ENCODE measurements around the gene ZDBF2.

ZDBF2 gene

GRCh38 chr2:206245265-206245672, 29.2 kb upstream of the ZDBF2 start:
- no peaks in the 10 kb centered on the region for H3K9me3 ChIP-seq
- H3K4me1 ChIP-seq (ENCODE audit: control insufficient read depth in 1 of 2, insufficient read depth in 1 of 2, low read depth in 1 of 2, low read length in 1 of 2): no peaks in the 10 kb centered on the region
- no peak for TF ChIP-seq CTCF (IDR thresholded peaks at IDR 0.05)
- peaks cover 63% of the 10 kb centered on the region for H3K27me3 ChIP-seq
- H3K36me3 ChIP-seq: no peaks in the 10 kb centered on the region
- H3K27ac ChIP-seq: no peak overlapping the region
- H3K4me3 ChIP-seq (ENCODE audit: low read depth in 1 of 2, low read length in 1 of 2): no peak overlapping the region

GRCh38 chr2:206250041-206250897, 24.2 kb upstream of the ZDBF2 start:
- no peak for TF ChIP-seq CTCF (IDR thresholded peaks at IDR 0.05)
- peak overlapping the region in 1 of 2 experiments; percentile 17 for H3K4me3 ChIP-seq (ENCODE audit: low read depth in 1 of 2, low read length in 1 of 2)
- peaks cover 0 to 2% of the 10 kb centered on the region in 2 experiments for H3K4me1 ChIP-seq (ENCODE audit: control insufficient read depth in 1 of 2, insufficient read depth in 1 of 2, low read depth in 1 of 2, low read length in 1 of 2)

GRCh38 chr2:206253125-206253776, 21.2 kb upstream of the ZDBF2 start:
- Histone ChIP-seq H3K27me3 (peaks cover 96% of the 10 kb centered on the region), H3K4me1 (ENCODE audit: control insufficient read depth in 1 of 2, insufficient read depth in 1 of 2, low read depth in 1 of 2, low read length in 1 of 2) (peaks cover 0 to 2% of the 10 kb centered on the region in 2 experiments), H3K36me3 (no peaks in the 10 kb centered on the region), H3K4me3 (ENCODE audit: low read depth in 1 of 2, low read length in 1 of 2) (no peak overlapping the region), H3K27ac (no peak overlapping the region), H3K9me3 (no peaks in the 10 kb centered on the region)
- no peak for TF ChIP-seq CTCF (IDR thresholded peaks at IDR 0.05)

More at GRCh38 chr2:206250041-206250897, 24.2 kb upstream of the ZDBF2 start:
- Histone ChIP-seq H3K36me3 (no peaks in the 10 kb centered on the region), H3K27ac (no peak overlapping the region), H3K27me3 (peaks cover 88% of the 10 kb centered on the region), H3K9me3 (no peaks in the 10 kb centered on the region)

GRCh38 chr2:206253777-206254166, 20.7 kb upstream of the ZDBF2 start:
- H3K9me3 ChIP-seq: no peaks in the 10 kb centered on the region
- H3K4me1 ChIP-seq (ENCODE audit: control insufficient read depth in 1 of 2, insufficient read depth in 1 of 2, low read depth in 1 of 2, low read length in 1 of 2): peaks cover 0 to 2% of the 10 kb centered on the region in 2 experiments
- no peak overlapping the region for H3K4me3 ChIP-seq (ENCODE audit: low read depth in 1 of 2, low read length in 1 of 2)
- no peak overlapping the region for H3K27ac ChIP-seq
- no peaks in the 10 kb centered on the region for H3K36me3 ChIP-seq
- no peak for TF ChIP-seq CTCF (IDR thresholded peaks at IDR 0.05)
- H3K27me3 ChIP-seq: peaks cover 100% of the 10 kb centered on the region

- no peak for TF ChIP-seq CTCF (IDR thresholded peaks at IDR 0.05)
- H3K9me3 ChIP-seq: no peaks in the 10 kb centered on the region
- H3K4me3 ChIP-seq (ENCODE audit: low read depth in 1 of 2, low read length in 1 of 2): no peak overlapping the region
- no peaks in the 10 kb centered on the region for H3K36me3 ChIP-seq
- H3K27ac ChIP-seq: no peak overlapping the region
- peaks cover 100% of the 10 kb centered on the region for H3K27me3 ChIP-seq
- peaks cover 0 to 2% of the 10 kb centered on the region in 2 experiments for H3K4me1 ChIP-seq (ENCODE audit: control insufficient read depth in 1 of 2, insufficient read depth in 1 of 2, low read depth in 1 of 2, low read length in 1 of 2)
These were observed 19.5 kb upstream of the ZDBF2 start for GRCh38 chr2:206255003-206255402.
